Upper lobe of left lung (tissue), 4 donors: ENCODE measurements around the gene NDRG2.

Experiments used
- EP300 ChIP-seq, 4 donors: sonication (generic); formaldehyde crosslinking; IDR thresholded peaks; one replicate each; pipeline ENCODE4 v1.5.1; 2017; ENCODE audit warnings: antibody characterized with exemption in 4 of 4, control low read depth in 2 of 4
- POLR2A ChIP-seq, 4 donors: fragments of 450-650 bp; IDR thresholded peaks; one replicate each; pipeline ENCODE4 v1.5.1; 2016 to 2017; ENCODE audit warnings: antibody characterized with exemption in 4 of 4, mild to moderate bottlenecking in 2 of 4

- TF ChIP-seq EP300 (IDR thresholded peaks at IDR 0.05) (no peak), POLR2A (IDR thresholded peaks at IDR 0.05) (no peak)
Measured at GRCh38 chr14:20973501-20973900, 51.4 kb downstream of the NDRG2 start.
